GM18511 (cell line): ENCODE results near the gene URM1.

Source experiments
- ATAC-seq: cut with Tn5 transposase; IDR thresholded peaks from one replicate; pipeline ENCODE4 v1.9.1; 2021; ENCODE audit warnings: mild to moderate bottlenecking, moderate library complexity; ENCODE audit not compliant: unreplicated experiment

Gene URM1

DNA sequence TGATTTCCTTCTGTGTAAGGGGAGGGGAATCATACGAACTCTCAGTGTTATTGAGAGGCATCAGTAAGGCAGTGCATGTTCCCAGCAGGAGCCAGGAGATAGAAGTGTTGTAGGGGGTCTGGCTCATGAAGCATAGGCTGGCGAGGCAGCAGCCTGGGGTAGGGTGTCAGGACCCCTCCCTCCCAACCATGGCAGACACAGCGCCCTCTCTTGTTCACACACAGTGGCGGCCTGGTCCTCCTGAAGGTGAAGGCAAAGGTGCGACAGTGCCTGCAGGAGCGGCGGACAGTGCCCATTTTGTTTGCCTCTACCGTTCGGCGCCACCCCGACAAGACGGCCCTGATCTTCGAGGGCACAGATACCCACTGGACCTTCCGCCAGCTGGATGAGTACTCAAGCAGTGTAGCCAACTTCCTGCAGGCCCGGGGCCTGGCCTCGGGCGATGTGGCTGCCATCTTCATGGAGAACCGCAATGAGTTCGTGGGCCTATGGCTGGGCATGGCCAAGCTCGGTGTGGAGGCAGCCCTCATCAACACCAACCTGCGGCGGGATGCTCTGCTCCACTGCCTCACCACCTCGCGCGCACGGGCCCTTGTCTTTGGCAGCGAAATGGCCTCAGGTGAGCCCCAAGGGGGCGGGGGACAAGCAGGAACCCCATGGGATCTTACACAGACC, 26.1 kb upstream of the URM1 start:
- no peak for ATAC-seq

DNA sequence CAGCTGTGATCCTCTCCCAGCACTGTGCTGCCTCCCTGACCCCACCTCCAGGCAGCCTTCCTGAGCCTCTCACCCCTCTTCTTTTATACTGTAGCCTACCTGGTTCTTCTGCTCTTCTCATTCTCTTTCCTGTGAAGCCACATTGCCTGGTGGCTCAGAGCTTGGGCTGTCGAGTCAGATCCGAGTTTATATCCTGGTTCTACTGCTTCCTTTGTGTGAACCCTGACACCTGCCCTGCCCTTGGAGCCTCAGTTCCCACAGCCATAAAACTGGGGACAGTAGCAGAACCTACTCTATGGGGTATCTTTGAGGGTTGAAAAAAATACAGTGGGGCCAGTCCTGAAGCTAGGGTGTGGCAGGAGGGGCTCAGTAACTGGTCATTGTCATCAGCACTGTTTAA, 22.0 kb upstream of the URM1 start:
- ATAC-seq, result no peak

DNA sequence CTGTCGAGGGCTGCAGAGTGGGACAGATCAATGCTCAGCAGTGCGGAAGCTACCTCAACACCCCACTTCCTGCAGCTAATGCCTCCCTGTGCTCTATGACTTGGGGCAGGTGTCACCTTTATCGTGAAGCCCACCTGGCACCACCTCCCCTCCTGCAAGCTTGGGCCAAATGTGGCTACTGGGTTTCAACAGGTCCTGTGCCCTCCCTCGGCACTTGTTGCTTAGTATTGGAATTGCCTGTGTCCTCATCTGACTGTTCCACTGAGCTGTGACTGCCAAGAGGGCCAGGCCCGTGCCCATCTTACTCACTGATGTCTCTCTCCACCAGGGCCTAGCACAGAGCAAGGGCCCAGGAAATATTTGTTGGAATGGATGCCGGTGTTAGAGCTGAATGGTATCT, 21.4 kb upstream of the URM1 start:
- no peak for ATAC-seq

DNA sequence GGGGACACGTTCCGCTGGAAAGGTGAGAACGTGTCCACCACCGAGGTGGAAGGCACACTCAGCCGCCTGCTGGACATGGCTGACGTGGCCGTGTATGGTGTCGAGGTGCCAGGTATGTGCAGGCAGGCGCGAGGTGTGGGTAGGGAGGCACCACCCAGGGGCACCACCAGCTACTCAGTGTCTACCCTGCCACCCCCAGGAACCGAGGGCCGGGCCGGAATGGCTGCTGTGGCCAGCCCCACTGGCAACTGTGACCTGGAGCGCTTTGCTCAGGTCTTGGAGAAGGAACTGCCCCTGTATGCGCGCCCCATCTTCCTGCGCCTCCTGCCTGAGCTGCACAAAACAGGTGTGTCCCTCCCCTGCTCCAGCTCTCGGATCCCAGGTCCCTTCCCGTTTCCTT, 15.7 kb upstream of the URM1 start:
- no peak for ATAC-seq

DNA sequence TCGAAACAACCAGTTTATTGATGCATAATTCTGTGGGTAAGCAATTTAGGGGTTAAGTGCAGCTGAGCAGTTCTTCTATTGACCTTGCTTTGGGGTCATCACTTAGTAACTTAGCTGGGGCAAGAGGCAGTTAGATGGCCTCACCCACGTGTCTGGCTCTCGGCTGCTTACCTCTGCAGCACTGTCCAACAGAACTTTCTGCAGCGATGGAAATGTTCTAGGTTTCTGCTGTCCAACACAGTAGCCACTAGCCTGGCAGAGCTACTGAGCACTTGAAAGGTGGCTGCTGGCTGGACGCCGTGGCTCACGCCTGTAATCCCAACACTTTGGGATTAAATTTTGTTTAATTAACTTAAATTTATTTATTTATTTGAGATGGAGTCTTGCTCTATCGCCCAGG, 13.1 kb upstream of the URM1 start:
- no peak for ATAC-seq

DNA sequence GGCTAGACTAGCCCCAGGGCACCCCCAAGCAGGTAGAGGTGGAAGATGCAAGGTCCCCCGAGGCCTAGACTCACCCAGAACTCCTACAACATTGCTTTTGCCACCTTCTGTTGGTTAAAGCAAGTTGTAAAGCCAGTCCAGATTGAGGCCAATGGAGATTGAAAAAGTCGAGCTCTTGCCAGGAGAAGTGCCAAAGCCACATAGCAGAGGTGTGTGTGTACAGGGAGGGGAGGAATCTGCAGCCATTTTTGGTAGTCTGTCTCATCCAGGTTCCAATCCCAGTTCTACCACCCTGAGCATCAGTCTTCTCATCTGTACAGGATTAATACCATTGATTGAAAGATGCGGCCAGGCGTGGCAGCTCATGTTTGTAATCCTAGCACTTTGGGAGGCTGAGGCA, 12.3 kb upstream of the URM1 start:
- no peak for ATAC-seq

DNA sequence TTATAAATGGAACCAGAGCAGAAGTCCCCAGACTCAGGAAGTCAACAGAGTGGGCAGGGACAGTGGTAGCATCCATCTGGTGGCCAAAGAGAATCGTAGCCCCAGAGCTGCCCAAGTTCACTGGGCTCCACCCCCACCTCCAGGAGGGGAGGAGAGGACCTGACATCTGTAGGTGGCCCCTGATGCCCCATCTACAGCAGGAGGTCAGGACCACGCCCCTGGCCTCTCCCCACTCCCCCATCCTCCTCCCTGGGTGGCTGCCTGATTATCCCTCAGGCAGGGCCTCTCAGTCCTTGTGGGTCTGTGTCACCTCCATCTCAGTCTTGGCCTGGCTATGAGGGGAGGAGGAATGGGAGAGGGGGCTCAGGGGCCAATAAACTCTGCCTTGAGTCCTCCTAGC, 10.3 kb upstream of the URM1 start:
- ATAC-seq, result no peak

DNA sequence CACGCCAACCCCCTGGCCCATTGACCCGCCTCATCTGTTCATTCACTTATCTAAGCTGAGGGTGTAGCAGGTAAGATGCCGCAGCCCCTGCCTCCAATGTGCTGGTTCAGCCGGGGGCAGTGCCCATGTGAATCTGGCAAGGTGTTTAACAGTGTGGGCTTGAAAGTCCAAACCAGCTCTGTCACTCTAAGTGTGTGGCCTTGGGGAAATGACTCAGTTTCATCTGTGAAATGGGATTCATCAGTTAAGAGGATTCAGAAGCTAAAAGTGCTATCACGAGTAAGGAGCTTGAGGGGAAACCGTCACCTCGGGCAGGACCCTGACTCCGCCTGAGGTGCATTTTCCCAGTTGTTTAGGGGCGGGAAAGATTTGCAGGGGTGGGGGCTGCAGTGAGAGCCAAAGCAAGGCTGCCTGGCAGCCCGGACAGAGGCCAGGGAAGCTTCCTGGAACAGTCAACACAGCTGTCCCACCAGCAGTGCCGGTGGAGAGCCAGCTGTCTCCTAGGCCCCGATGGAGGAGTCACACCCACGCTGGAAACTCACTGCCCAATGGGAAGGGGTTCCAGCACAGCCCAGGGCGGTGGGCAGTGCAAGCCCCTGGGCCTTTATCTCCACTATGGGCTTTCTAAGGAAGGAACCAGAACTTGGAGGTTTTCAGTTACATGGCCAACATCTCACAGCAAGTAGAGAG, 9.7 kb upstream of the URM1 start:
- ATAC-seq, result no peak

DNA sequence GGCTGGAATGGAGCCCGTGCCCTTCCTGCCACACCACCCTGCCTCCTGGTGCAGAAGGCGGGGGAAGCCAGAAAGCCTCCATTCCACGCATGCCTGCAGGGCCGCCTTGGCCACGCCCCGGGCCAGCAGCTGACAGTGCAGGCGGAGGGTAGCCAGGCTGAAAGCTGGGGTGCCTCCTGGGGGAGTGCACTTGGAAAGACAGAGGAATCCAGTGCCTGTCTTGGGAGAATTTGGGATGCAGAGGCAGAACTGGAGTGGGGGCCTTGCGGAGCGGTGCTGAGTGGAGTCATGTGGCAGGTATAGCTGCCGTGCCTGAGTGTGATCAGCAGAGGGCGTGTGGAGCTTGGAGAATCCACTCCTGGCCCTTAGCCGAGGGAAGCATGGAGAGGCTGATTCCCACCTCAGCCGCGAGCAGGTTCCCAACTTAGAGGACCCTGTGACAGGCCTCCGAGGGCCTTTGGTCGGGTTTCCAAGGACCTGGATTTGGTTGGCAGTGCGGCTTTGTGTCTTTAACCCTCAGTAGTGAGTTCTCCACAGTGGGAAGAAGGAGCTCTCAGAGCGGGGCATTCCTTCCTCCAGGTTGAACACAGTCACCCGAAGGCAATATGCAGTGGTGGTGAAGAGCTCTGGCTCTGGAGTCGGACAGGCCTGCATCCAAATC, 9.1 kb upstream of the URM1 start:
- peak; percentile 63 for ATAC-seq

DNA sequence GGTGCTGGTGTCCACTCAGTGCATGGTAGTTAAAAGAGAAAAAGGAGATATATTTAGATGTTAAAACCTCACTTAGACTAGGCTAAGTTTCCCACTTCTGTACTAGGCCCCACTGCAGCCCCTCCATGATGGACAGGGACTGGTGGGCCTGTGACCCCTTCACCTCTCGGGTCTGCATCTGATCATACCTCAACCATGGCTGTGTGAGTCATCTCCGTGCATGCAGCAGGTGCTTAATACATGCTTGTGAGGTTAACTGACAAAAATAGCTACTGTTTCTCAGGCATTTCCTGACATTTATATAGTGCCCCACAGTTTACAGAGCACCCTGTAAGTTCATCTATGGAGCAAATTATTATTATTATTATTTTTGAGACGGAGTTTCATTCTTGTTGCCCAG, 8.4 kb upstream of the URM1 start:
- ATAC-seq, result no peak

DNA sequence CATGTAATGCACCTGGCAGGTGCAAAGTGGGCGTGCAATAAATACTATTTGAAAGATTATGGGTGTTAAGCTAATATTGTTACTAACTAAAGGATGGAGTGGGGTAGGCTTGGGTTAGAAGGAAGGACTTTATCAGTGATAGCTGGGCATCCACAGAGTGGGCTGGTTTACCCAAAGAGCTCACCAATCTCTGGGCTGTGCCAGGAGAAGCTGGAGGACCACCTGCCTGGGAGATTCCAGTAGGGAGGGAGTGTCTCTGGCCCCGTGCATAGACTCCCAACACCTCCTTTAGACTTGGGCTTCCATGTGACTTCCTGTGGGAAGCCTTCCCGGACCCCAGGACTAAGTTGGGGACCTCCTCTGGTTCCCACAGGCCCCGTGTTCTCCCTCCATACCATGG, 5.6 kb upstream of the URM1 start:
- ATAC-seq, result no peak

DNA sequence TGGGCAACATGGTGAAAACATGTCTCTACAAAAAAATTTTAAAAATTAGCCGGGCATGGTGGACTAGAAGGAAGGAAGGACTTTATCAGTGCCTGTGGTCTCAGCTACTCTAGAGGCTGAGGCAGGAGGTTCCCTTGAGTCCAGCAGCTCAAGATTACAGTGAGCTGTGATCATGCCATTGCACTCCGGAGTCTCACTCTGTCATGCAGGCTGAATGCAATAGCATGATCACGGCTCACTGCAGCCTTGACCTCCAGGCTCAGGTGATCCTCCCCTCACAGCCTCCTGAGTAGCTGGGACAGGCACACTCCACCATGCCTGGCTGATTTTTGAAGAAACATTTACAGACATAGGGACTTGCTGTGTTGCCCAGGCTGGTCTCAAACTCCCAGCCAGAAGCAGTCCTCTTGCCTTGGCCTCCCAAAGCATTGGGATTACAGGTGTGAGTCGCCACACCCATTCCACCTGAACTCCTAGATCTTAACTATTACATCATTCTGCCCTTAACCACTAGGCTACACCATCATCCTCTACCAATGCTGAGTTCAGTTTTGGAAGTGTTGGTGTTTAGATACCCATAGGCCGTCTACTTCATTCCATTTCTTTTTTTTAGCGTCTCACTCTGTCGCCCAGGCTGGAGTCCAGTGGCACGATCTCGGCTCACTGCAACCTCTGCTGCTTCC, 2.0 kb upstream of the URM1 start:
- no peak for ATAC-seq

DNA sequence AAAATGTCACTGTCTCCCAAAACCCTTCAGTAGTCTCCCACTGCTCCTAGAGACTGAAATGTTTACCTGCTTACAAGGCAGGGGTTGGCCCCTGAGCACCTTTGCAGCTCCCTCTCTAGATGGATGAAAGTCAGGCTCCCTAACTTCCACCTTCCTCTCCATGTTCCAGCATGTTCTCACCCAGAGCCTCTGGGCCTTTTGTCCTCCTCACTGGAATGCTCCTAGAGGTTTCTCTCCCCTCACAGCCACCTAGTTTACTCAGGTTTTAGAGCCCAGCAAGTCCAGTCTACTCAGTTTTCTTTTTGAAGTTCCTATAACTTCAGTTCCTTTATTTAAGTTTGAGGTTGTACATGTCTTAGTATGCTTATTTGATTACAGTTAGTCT, 815 bp upstream of the URM1 start:
- no peak for ATAC-seq

DNA sequence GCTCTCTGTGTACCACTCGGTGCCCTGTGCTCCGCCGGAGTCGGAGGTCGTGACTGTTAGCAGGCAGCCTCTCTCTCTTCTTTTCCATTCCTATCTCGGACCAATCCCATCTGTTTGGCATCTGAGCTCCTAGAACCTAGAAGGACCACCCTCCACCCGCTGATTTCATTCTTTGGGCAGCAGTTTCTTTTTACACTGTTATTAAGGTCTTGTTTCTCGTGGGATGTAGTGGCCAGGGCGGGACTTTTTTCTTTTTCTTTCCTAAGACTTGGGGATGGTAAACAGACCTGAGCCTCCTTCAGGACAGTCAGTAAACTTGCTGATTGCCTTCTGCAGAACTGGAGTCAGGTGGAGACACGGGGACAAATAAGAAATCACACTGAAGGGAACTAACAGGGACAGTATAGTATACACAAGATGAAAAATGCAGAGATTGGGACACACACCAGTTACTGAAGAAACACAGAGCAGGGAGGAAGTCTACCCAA, 500 bp downstream of the URM1 start:
- no peak for ATAC-seq

DNA sequence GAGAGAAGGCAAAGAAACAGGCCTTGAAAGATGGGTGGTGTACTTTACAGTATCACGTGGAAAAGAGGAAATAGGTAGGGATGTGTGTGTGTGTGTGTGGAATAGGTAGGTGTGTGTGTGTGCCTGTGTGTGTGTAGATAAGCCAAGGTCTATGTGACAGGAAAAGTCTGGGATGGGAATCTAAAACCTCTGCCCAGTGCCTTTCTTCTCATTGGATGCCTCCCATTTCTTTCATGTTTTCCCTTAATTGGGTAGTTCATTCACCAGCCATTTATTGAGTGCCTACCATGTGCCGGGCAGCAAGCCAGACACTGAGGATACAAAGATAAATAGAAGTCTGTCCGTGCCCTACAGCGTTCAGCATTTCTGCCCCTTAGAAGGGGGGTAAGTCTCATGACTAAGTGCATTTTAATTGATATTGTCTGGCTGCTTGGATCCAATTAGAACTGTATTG, 1.0 kb downstream of the URM1 start:
- ATAC-seq, result no peak

DNA sequence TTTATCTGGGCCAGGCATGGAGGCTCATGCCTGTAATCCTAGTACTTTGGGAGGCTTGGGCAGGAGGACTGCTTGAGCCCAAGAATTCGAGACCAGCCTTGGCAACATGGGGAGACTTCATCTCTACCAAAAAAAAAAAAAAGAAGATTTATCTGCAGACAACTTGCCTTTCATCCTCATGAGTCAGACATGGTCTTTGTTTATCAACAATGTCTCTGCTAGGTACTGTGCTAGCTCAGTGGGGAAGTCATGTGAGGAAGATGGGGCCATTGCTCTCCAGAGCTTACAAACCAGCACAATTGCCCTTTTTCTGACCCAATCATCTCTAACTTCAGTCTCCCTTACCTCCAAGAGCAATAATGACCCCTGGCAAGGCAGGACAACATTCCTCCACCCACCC, 1.6 kb downstream of the URM1 start:
- ATAC-seq, result no peak

DNA sequence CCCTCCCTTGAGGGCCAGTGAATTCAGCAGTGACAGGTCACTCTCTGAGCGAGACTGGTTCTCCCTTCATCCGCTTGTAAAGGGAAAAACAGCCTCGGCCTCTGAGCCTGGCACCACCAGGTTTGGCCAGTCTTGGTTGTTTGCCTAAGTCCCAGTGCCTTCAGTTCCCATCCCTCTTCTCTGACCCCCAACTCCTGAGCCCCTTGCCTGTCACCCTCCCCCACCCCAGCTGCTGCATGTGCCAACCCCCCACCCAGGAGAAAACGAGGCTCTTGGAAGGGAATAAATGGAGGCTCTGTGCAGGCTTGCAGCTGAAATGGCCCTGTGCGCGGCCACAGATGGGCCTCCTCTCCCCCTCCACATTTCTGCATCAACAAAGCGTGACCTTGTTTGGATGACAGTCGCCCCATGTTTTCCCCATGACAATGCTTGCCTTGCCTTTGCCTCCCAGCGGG, 3.1 kb downstream of the URM1 start:
- no peak for ATAC-seq

DNA sequence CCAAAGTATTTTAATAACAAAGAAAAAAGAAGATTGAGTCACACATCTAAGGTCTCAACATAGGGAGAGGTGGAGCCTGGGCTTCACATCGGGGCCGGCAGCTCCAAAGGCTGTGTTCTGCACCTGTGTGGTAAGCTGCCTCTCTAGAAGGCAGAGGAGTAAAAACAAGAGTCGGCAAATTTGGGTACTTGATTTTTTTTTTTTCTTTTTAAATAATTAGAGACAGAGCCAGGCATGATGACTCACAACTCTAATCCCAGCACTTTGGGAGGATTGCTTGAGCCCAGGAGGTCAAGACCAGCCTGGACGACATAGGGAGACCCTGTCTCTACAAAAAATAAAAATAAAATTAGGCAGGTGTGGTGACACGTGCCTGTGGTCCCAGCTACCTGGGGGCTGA, 4.7 kb downstream of the URM1 start:
- no peak for ATAC-seq

DNA sequence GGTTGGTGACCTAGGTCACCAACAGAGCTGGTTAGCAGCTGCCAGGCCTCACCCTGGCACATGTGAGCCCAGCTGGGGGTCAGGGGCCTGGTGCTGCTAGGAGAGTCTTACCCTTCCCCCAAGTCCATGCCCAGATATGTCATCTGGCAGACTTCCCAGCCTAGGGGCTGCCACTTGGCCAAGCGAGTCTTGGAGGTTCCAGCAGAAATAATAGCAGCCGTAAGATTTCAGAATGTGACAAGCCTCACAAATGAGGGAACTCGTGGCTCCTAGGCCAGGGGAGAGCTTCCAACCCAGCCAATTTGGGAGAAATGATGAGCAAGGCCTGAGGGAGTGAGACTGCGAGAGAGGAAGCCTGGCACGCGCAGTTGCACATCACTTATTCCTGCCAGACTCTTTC, 11.1 kb downstream of the URM1 start:
- no peak for ATAC-seq

DNA sequence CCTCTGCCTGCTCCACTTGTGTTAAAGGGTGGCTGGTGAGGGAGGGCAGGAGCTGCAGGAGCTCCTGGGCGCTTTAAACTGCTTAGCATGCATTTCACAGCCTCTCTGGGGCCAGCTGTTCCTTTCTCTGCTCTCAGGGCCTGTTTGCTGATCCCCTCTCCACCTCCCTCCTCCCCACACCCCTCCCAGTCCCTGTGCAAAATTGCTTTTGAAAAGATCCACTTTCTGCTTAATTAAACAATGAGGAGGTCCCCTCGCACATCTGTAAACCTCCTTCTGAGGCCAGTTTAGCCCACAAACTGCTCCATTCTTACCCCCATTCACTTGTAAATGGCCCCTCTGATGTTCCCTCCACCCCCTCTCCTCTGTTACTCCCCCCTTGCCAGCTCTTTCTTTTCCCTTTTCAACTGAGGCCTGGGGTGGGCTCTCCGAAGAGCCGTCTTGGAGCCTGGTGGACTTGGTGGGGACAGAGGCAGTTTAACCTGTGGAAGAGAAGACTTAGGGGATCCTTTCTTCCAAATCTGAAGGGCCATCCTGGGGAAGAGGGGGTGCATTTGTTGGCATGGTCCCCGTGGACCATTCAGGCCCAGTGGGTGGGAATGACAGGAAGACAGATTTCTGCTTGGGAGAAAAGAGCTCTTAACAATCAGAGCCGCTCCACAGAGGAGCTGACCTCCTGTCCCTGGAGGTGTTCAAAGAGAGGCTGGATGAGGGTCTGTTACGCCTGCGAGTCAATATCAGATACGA, 12.0 kb downstream of the URM1 start:
- ATAC-seq, result no peak

DNA sequence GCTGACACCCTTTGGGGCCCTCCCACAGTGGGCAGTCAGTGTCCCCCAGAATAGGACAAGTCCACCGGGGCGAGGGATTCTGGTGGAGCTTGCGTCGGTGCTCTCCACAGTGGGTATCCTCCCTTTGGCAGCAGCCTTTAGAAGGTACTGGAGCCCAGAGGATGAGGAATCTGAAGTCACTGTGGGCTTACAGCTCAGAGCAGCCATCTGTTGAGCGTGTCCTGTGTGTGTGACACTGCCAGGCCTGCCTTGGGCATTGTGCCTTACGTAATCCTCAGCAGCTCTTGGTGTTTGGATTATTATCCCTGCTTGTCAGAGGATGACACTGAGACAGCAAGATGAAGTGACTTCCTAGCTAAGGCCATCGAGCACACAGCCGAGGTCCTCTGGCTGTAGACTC, 12.6 kb downstream of the URM1 start:
- no peak for ATAC-seq
